GM12878 (cell line): ENCODE data around the gene MICAL3.

Experiments
- EZH2 ChIP-seq: IDR thresholded peaks from 2 replicates; pipeline ENCODE4 v1.6.1; 2012; ENCODE audit warnings: low read depth, mild to moderate bottlenecking, control low read depth, inconsistent platforms, low read length, borderline replicate concordance; ENCODE audit not compliant: control insufficient read depth
- FOXM1 ChIP-seq: IDR thresholded peaks from 2 replicates; pipeline ENCODE4 v1.6.1; 2012; ENCODE audit warnings: low read depth, mild to moderate bottlenecking, inconsistent platforms, low read length, moderate library complexity
- MAX ChIP-seq: IDR thresholded peaks from 2 replicates; pipeline ENCODE4 v1.6.1; 2012; ENCODE audit warnings: low read depth, low read length, improper control_type of control experiment
- NRF1 ChIP-seq: conservative IDR thresholded peaks from 2 replicates; pipeline ENCODE4 v1.6.1; 2011; ENCODE audit warnings: mild to moderate bottlenecking, low read depth, low read length, improper control_type of control experiment
- POLR2A ChIP-seq: IDR thresholded peaks from 2 replicates; pipeline ENCODE4 v1.6.1; 2011; ENCODE audit warnings: low read depth, mild to moderate bottlenecking, low read length
- POLR2AphosphoS2 ChIP-seq: IDR thresholded peaks from 2 replicates; pipeline ENCODE4 v1.6.1; 2011; ENCODE audit warnings: low read depth, mild to moderate bottlenecking, low read length, improper control_type of control experiment, moderate library complexity
- TBL1XR1 ChIP-seq: IDR thresholded peaks from 2 replicates; pipeline ENCODE4 v1.6.1; 2012; ENCODE audit warnings: low read depth, low read length, improper control_type of control experiment
- TF ChIP-seq, protein P1 (sequence below), 3 experiments: IDR thresholded peaks in 2 of 3; conservative IDR thresholded peaks in 1 of 3; 2 replicates each; pipeline ENCODE4 v1.5.1; 2011; ENCODE audit warnings: low read depth in 3 of 3, low read length in 3 of 3, mild to moderate bottlenecking in 3 of 3, control low read depth in 2 of 3, moderate library complexity in 2 of 3, inconsistent platforms in 1 of 3, mixed read lengths in 1 of 3; ENCODE audit not compliant: control insufficient read depth in 2 of 3, insufficient read depth in 1 of 3; ENCODE audit errors: extremely low read depth in 1 of 3
- TF ChIP-seq, protein P2 (sequence below): IDR thresholded peaks from 2 replicates; pipeline ENCODE4 v1.6.1; 2011; ENCODE audit warnings: low read depth, mild to moderate bottlenecking, low read length, moderate library complexity, borderline replicate concordance; ENCODE audit errors: extremely low read depth

DNA sequence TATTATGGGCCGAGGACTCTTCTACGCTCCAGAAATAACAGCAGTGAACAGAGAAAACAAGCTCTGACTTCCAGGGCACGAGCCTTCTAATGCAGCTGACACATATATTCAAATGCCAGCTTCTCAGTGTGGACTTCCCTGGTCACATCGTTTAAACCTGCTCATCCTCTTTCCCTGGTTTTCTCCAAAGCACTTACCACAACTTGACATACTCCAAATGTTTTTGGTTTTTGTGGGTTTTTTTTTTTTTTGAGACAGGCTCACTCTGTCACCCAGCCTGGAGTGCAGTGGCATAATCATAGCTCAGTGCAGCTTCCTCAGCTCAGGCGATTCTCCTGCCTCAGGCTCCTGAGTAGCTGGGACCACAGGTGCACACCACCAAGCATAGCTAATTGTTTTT lies 105.5 kb downstream of the MICAL3 start:
- TF ChIP-seq EZH2 (no peak), MAX (no peak), POLR2AphosphoS2 (no peak), TBL1XR1 (no peak), POLR2A (no peak), FOXM1 (no peak), NRF1 (no peak)
- TF ChIP-seq, protein P1, sequence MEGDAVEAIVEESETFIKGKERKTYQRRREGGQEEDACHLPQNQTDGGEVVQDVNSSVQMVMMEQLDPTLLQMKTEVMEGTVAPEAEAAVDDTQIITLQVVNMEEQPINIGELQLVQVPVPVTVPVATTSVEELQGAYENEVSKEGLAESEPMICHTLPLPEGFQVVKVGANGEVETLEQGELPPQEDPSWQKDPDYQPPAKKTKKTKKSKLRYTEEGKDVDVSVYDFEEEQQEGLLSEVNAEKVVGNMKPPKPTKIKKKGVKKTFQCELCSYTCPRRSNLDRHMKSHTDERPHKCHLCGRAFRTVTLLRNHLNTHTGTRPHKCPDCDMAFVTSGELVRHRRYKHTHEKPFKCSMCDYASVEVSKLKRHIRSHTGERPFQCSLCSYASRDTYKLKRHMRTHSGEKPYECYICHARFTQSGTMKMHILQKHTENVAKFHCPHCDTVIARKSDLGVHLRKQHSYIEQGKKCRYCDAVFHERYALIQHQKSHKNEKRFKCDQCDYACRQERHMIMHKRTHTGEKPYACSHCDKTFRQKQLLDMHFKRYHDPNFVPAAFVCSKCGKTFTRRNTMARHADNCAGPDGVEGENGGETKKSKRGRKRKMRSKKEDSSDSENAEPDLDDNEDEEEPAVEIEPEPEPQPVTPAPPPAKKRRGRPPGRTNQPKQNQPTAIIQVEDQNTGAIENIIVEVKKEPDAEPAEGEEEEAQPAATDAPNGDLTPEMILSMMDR (IDR thresholded peaks at IDR 0.05 in 2 of 3, conservative IDR thresholded peaks at IDR 0.05 in 1 of 3; ENCODE audit: control insufficient read depth in 2 of 3, extremely low read depth in 1 of 3, insufficient read depth in 1 of 3, low read depth in 3 of 3, low read length in 3 of 3), result no peak
- TF ChIP-seq, protein P2, sequence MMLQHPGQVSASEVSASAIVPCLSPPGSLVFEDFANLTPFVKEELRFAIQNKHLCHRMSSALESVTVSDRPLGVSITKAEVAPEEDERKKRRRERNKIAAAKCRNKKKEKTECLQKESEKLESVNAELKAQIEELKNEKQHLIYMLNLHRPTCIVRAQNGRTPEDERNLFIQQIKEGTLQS, result no peak
